ENCODE measurements around the gene ORM1.

The ORM1 gene

DNA sequence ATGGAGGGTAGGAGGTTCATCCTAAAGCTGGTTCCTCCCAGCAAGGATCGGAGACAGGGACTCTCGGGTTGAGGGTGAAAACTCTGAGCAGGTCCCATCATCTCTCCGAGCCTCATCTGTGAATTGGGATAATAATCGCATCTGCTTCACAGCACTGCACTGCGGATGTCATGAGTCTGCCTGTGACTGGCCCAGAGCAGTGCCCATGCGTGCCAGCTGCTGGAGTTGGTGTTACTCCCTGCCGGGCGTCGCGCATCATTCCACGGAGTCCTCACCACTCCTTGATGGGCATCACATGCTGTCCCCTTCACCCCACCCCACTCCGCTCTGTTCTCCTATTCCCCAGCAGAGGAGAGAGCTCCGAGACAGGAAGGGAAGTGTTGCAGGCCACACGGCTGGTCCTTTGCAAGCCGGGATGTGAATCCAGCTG, 35.1 kb upstream of the ORM1 start:
- Histone ChIP-seq H3K4me3 (ENCODE audit: low read depth, low read length) (no peak overlapping the region), H3K36me3 (ENCODE audit: control insufficient read depth in 2 of 2, insufficient read depth in 1 of 2, low read length in 2 of 2) (peaks cover 0 to 10% of the 10 kb centered on the region in 2 experiments; a peak in 1 of 3 replicates), H3K9me3 (ENCODE audit: control insufficient read depth, insufficient read depth, low read depth, low read length) (no peaks in the 10 kb centered on the region), H3K4me1 (ENCODE audit: control insufficient read depth, insufficient read depth, low read length) (no peaks in the 10 kb centered on the region), H3K27ac (ENCODE audit: extremely low read depth, low read depth, low read length) (no peak overlapping the region)
- TF ChIP-seq ZFP3 (tag by site-specific recombination; IDR thresholded peaks at IDR 0.05; ENCODE audit: low read depth) (no peak), ZNF830 (tag by site-specific recombination; IDR thresholded peaks at IDR 0.05; ENCODE audit: low read depth) (no peak), ZNF184 (tag by site-specific recombination; IDR thresholded peaks at IDR 0.05) (no peak), ZNF561 (tag by site-specific recombination; IDR thresholded peaks at IDR 0.05; ENCODE audit: borderline replicate concordance) (no peak), ZBTB17 (tag by site-specific recombination; IDR thresholded peaks at IDR 0.05) (no peak)
- ChIA-PET CTCF (interaction anchor here (0.6 to 8.5 kb wide), 5 partner anchors 18 to 205 kb away, joined by 3 to 225 read pairs (median 5); partner anchors contain the start of gene COL27A1), POLR2A (interaction anchor here (1.4 kb wide), 1 partner anchor 179 kb away, joined by 3 read pairs; no protein-coding TSS in a partner anchor)

DNA sequence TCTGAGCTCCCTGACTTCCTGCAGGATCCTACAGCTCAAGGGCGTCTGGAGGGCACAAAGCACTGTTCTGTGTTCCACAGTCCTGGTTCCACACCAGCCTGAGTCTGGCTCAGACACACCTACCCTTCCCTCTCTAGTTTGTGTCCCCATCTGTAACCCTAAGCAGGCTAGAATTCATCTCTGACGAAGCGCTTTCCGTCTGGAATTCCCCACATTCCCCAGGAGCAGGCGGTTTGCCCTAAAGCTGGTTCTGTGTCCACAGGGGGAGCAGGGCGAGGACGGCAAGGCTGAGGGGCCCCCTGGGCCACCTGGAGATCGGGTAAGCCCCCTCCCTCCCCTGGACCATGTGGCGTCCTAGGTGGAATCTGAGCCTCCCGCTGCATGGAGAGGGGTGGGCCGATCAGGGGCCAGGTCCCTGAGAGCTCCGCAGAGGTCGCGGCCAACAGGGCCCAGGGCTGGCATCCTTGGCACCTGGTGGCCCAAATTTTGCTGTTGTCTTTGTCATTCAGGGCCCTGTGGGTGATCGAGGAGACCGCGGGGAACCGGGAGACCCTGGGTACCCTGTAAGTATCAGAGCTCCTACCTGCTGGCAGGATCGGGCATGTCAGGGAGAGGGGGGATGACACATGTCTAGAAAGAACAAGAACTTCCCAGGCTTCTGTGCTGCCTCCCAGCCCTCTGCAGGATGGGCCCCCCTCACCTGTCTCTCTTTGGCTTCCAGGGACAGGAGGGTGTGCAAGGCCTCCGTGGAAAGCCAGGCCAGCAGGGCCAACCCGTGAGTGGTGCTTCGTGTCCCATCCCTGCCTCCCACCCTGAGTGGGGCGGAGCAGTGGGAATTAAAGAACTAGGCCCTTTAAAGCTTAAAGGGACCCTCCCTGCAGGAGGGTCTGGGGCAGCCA, 34.5 kb upstream of the ORM1 start:
- H3K36me3 ChIP-seq (ENCODE audit: control insufficient read depth in 2 of 2, insufficient read depth in 1 of 2, low read length in 2 of 2) = peaks cover 0 to 10% of the 10 kb centered on the region in 2 experiments; a peak in 1 of 3 replicates
- POLR2A ChIA-PET = interaction anchor here (1.4 kb wide), 1 partner anchor 179 kb away, joined by 3 read pairs; no protein-coding TSS in a partner anchor
- TF ChIP-seq ZNF596 (tag by site-specific recombination; IDR thresholded peaks at IDR 0.05) (no peak), ZNF416 (tag by site-specific recombination; IDR thresholded peaks at IDR 0.05) (no peak), ZNF830 (tag by site-specific recombination; IDR thresholded peaks at IDR 0.05; ENCODE audit: low read depth) (no peak), ZFP41 (tag by site-specific recombination; IDR thresholded peaks at IDR 0.05; ENCODE audit: borderline replicate concordance) (no peak), KLF1 (tag by site-specific recombination; IDR thresholded peaks at IDR 0.05) (no peak), ZNF19 (tag by site-specific recombination; IDR thresholded peaks at IDR 0.05; ENCODE audit: low read depth) (no peak), ZNF561 (tag by site-specific recombination; IDR thresholded peaks at IDR 0.05; ENCODE audit: borderline replicate concordance) (no peak), EGR2 (tag by site-specific recombination; IDR thresholded peaks at IDR 0.05; ENCODE audit: low read depth) (no peak), ZNF791 (tag by site-specific recombination; IDR thresholded peaks at IDR 0.05) (no peak), BCL11A (tag by site-specific recombination; IDR thresholded peaks at IDR 0.05; ENCODE audit: low read depth) (no peak), ZBTB17 (tag by site-specific recombination; IDR thresholded peaks at IDR 0.05) (no peak), ZNF549 (tag by site-specific recombination; IDR thresholded peaks at IDR 0.05) (no peak), ZNF292 (tag by site-specific recombination; IDR thresholded peaks at IDR 0.05; ENCODE audit: borderline replicate concordance, low read depth) (no peak), ZNF670 (tag by site-specific recombination; IDR thresholded peaks at IDR 0.05; ENCODE audit: low read depth) (no peak), ZNF76 (tag by site-specific recombination; IDR thresholded peaks at IDR 0.05; ENCODE audit: borderline replicate concordance, low read depth) (no peak), ZNF341 (tag by site-specific recombination; IDR thresholded peaks at IDR 0.05; ENCODE audit: low read depth) (no peak)
- no peaks in the 10 kb centered on the region for H3K4me1 ChIP-seq (ENCODE audit: control insufficient read depth, insufficient read depth, low read length)
- no peak overlapping the region for H3K27ac ChIP-seq (ENCODE audit: extremely low read depth, low read depth, low read length)
- H3K4me3 ChIP-seq (ENCODE audit: low read depth, low read length) = no peak overlapping the region
- CTCF ChIA-PET = interaction anchor here (0.6 to 8.5 kb wide), 6 partner anchors 19 to 205 kb away, joined by 3 to 225 read pairs (median 4); partner anchors contain the start of gene COL27A1
- no peaks in the 10 kb centered on the region for H3K9me3 ChIP-seq (ENCODE audit: control insufficient read depth, insufficient read depth, low read depth, low read length)

DNA sequence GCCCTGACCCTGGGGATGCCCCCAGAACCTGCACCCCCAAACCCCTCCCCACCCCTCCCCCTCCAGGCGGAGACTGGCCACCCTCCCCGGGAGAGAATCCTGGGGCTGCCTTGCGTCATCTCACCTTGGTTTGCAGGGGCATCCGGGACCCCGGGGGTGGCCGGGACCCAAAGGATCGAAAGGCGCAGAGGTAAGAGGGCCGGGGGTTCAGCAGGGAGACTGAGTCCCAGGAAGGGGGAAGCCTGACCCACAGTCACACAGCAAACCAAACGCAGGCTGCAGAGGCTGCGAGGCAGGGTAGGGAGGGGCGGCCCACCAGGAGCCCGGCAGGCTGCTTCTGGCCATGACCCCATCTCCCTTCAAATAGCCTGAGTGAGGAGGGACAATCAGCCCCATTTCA, 33.8 kb upstream of the ORM1 start:
- H3K4me1 ChIP-seq (ENCODE audit: control insufficient read depth, insufficient read depth, low read length) = no peaks in the 10 kb centered on the region
- peaks cover 0 to 10% of the 10 kb centered on the region in 2 experiments; a peak in 1 of 3 replicates for H3K36me3 ChIP-seq (ENCODE audit: control insufficient read depth in 2 of 2, insufficient read depth in 1 of 2, low read length in 2 of 2)
- no peak overlapping the region for H3K4me3 ChIP-seq (ENCODE audit: low read depth, low read length)
- no peaks in the 10 kb centered on the region for H3K9me3 ChIP-seq (ENCODE audit: control insufficient read depth, insufficient read depth, low read depth, low read length)
- ChIA-PET POLR2A (interaction anchor here (1.4 kb wide), 1 partner anchor 180 kb away, joined by 3 read pairs; no protein-coding TSS in a partner anchor), CTCF (interaction anchor here (0.6 to 8.5 kb wide), 4 partner anchors 10 to 206 kb away, joined by 3 to 225 read pairs (median 12); no protein-coding TSS in a partner anchor)
- no peak overlapping the region for H3K27ac ChIP-seq (ENCODE audit: extremely low read depth, low read depth, low read length)
- TF ChIP-seq ZNF426 (tag by site-specific recombination; IDR thresholded peaks at IDR 0.05) = no peak
- no peak for TF ChIP-seq TCF7L2 (IDR thresholded peaks at IDR 0.05; ENCODE audit: borderline replicate concordance, low read depth, low read length)
- no peak for TF ChIP-seq ZNF157 (tag by site-specific recombination; IDR thresholded peaks at IDR 0.05)
- no peak for TF ChIP-seq KLF10 (tag by site-specific recombination; IDR thresholded peaks at IDR 0.05)
- no peak for TF ChIP-seq ZFHX2 (tag by site-specific recombination; conservative IDR thresholded peaks at IDR 0.05)
- TF ChIP-seq ZNF48 (tag by site-specific recombination; IDR thresholded peaks at IDR 0.05) = no peak
- no peak for TF ChIP-seq ZNF555 (tag by site-specific recombination; conservative IDR thresholded peaks at IDR 0.05)
- TF ChIP-seq, protein P1, sequence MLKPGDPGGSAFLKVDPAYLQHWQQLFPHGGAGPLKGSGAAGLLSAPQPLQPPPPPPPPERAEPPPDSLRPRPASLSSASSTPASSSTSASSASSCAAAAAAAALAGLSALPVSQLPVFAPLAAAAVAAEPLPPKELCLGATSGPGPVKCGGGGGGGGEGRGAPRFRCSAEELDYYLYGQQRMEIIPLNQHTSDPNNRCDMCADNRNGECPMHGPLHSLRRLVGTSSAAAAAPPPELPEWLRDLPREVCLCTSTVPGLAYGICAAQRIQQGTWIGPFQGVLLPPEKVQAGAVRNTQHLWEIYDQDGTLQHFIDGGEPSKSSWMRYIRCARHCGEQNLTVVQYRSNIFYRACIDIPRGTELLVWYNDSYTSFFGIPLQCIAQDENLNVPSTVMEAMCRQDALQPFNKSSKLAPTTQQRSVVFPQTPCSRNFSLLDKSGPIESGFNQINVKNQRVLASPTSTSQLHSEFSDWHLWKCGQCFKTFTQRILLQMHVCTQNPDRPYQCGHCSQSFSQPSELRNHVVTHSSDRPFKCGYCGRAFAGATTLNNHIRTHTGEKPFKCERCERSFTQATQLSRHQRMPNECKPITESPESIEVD (tag by site-specific recombination; IDR thresholded peaks at IDR 0.05) = no peak
- no peak for TF ChIP-seq ZEB2 (tag by site-specific recombination; IDR thresholded peaks at IDR 0.05)

All from HEK293 (cell line).